HepG2 (cell line): Measurements from ENCODE around the gene VTI1B. TPM values are rescaled to one million over a fixed set of nuclear protein-coding genes. Genes with fewer than 3 reads are reported as not detected.

Experiments used
- AKAP8 ChIP-seq: sonication (generic); formaldehyde crosslinking; IDR thresholded peaks from 2 replicates; pipeline ENCODE4 v1.5.1; 2020; ENCODE audit warnings: mild to moderate bottlenecking, missing genetic modification reagents
- ARID5B ChIP-seq: IDR thresholded peaks from 2 replicates; pipeline ENCODE4 v1.4.0; 2020; ENCODE audit warnings: mild to moderate bottlenecking, missing genetic modification reagents
- BATF2 ChIP-seq: sonication (generic); formaldehyde crosslinking; IDR thresholded peaks from 2 replicates; pipeline ENCODE4 v1.8.0; 2022; ENCODE audit warnings: mild to moderate bottlenecking, missing genetic modification reagents, moderate library complexity
- CREM ChIP-seq, 2 experiments: sonication (generic) in 1 of 2; formaldehyde crosslinking in 1 of 2; IDR thresholded peaks; 2 replicates each; pipeline versions ENCODE4 v1.4.0 to v1.6.1; 2016 to 2020; ENCODE audit warnings: antibody characterized with exemption in 1 of 2, mild to moderate bottlenecking in 1 of 2, missing genetic modification reagents in 1 of 2
- HMGXB4 ChIP-seq, 2 experiments: sonication (generic) in 1 of 2; formaldehyde crosslinking in 1 of 2; IDR thresholded peaks; 2 replicates each; pipeline versions ENCODE4 v1.4.0 to v1.6.1; 2018 to 2020; ENCODE audit warnings: missing genetic modification reagents in 2 of 2, borderline replicate concordance in 1 of 2, low read depth in 1 of 2, mild to moderate bottlenecking in 1 of 2, missing biosample characterization in 1 of 2
- JDP2 ChIP-seq: sonication (generic); formaldehyde crosslinking; IDR thresholded peaks from 2 replicates; pipeline ENCODE4 v1.8.1; 2022; ENCODE audit warnings: missing genetic modification reagents, borderline replicate concordance
- MATR3 ChIP-seq: sonication (generic); formaldehyde crosslinking; IDR thresholded peaks from 2 replicates; pipeline ENCODE4 v1.4.0; 2020; ENCODE audit warnings: missing genetic modification reagents
- MIXL1 ChIP-seq: IDR thresholded peaks from 2 replicates; pipeline ENCODE4 v1.6.1; 2016
- MLLT10 ChIP-seq: sonication (generic); formaldehyde crosslinking; IDR thresholded peaks from 2 replicates; pipeline ENCODE4 v1.4.0; 2020; ENCODE audit warnings: missing genetic modification reagents
- MXD1 ChIP-seq: sonication (generic); formaldehyde crosslinking; IDR thresholded peaks from 2 replicates; pipeline ENCODE4 v1.4.0; 2020; ENCODE audit warnings: mild to moderate bottlenecking, missing genetic modification reagents
- MYC ChIP-seq: sonication (generic); formaldehyde crosslinking; IDR thresholded peaks from 2 replicates; pipeline ENCODE4 v1.9.0; 2021; ENCODE audit warnings: missing genetic modification reagents, borderline replicate concordance
- NBN ChIP-seq: fragments of 450-650 bp; conservative IDR thresholded peaks from 2 replicates; pipeline ENCODE4 v1.6.1; 2017
- NFIC ChIP-seq: IDR thresholded peaks from 2 replicates; pipeline ENCODE4 v1.6.1; 2012; ENCODE audit warnings: mild to moderate bottlenecking, low read length, inconsistent platforms
- SATB2 ChIP-seq: sonication (generic); formaldehyde crosslinking; IDR thresholded peaks from 2 replicates; pipeline ENCODE4 v1.5.0; 2020; ENCODE audit warnings: missing genetic modification reagents
- SKI ChIP-seq: fragments of 450-650 bp; IDR thresholded peaks from one replicate; pipeline ENCODE4 v1.6.1; 2018; ENCODE audit warnings: mild to moderate bottlenecking; ENCODE audit not compliant: partially characterized antibody
- SUZ12 ChIP-seq: fragments of 150-350 bp; IDR thresholded peaks from 2 replicates; pipeline ENCODE4 v1.6.1; 2014; ENCODE audit warnings: low read depth, low read length
- ZEB1 ChIP-seq: IDR thresholded peaks from 2 replicates; pipeline ENCODE4 v1.6.1; 2012; ENCODE audit warnings: mild to moderate bottlenecking, low read depth, inconsistent platforms; ENCODE audit not compliant: insufficient replicate concordance
- ZFP62 ChIP-seq: sonication (generic); formaldehyde crosslinking; IDR thresholded peaks from 2 replicates; pipeline ENCODE4 v1.4.0; 2020; ENCODE audit warnings: missing genetic modification reagents
- ZNF12 ChIP-seq: sonication (generic); formaldehyde crosslinking; IDR thresholded peaks from 2 replicates; pipeline ENCODE4 v1.5.0; 2020; ENCODE audit warnings: missing genetic modification reagents
- ZNF18 ChIP-seq: sonication (generic); formaldehyde crosslinking; IDR thresholded peaks from 2 replicates; pipeline ENCODE4 v1.8.0; 2022; ENCODE audit warnings: mild to moderate bottlenecking, missing genetic modification reagents; ENCODE audit not compliant: insufficient replicate concordance
- ZNF382 ChIP-seq: sonication (generic); formaldehyde crosslinking; IDR thresholded peaks from 2 replicates; pipeline ENCODE4 v1.5.0; 2020; ENCODE audit warnings: missing genetic modification reagents, mild to moderate bottlenecking, borderline replicate concordance
- ZNF441 ChIP-seq: sonication (generic); formaldehyde crosslinking; IDR thresholded peaks from 2 replicates; pipeline ENCODE4 v1.7.0; 2021; ENCODE audit warnings: missing genetic modification reagents, borderline replicate concordance
- polyA plus RNA-seq, 8 experiments: library from polyadenylated mRNA; depleted of rRNA in 3 of 8; stranded (reverse) in 7 of 8; unstranded in 1 of 8; fragments of >200 nt; fragmentation: Illumina TruSeq in 4 of 8; extraction: Trizol in 4 of 8; gene quantifications; 2 replicates each; pipeline versions ENCODE4 v1.2.1 to v1.2.3, GENCODE V29; 2011 to 2016; ENCODE audit warnings: low read depth in 4 of 8, missing spikeins in 1 of 8, mixed read lengths in 1 of 8; ENCODE audit not compliant: insufficient read depth in 1 of 8
- total RNA-seq, 5 experiments: library from RNA; depleted of rRNA; stranded (reverse); fragments of >200 nt; fragmentation: Illumina TruSeq; extraction: Trizol; gene quantifications; 2 replicates each; pipeline ENCODE4 v1.2.3, GENCODE V29; 2016; ENCODE audit warnings: low read depth in 1 of 5

VTI1B gene
- total and polyA plus RNA-seq, 2 of the 13 experiments (the other 11 are each of a cell fraction or from before 2014, with no cell fraction given): 39.0 to 103 TPM

- no peak for TF ChIP-seq NBN
- no peak for TF ChIP-seq ZNF382 (CRISPR knock-in tag)
- peak; percentile 35; the same call in 1 of the 2 replicates for TF ChIP-seq CREM (IDR thresholded peaks at IDR 0.05)
- TF ChIP-seq CREM (CRISPR knock-in tag; IDR thresholded peaks at IDR 0.05): no peak
- TF ChIP-seq AKAP8 (CRISPR knock-in tag): no peak
- 0 out of 2 replicates have a peak, but pooled peaks have one; percentile 48 for TF ChIP-seq SATB2 (CRISPR knock-in tag)
- TF ChIP-seq NFIC: no peak
- no peak for TF ChIP-seq JDP2
- 0 out of 4 replicates have a peak, but pooled peaks of 1 of the 2 experiments have one; percentile 39 for TF ChIP-seq HMGXB4 (CRISPR knock-in tag; IDR thresholded peaks at IDR 0.05; ENCODE audit: borderline replicate concordance in 1 of 2, low read depth in 1 of 2)
- peak; percentile 36; the same call in 1 of the 2 replicates for TF ChIP-seq MYC (CRISPR knock-in tag)
- TF ChIP-seq ARID5B (CRISPR knock-in tag): peak; percentile 41; the same call in 1 of the 2 replicates
- no peak for TF ChIP-seq MXD1 (CRISPR knock-in tag)
- no peak for TF ChIP-seq ZNF18 (CRISPR knock-in tag)
- TF ChIP-seq MLLT10 (CRISPR knock-in tag): no peak
- no peak for TF ChIP-seq ZNF12 (CRISPR knock-in tag)
- TF ChIP-seq MATR3 (CRISPR knock-in tag): no peak
- no peak for TF ChIP-seq ZEB1
- no peak for TF ChIP-seq ZNF441 (CRISPR knock-in tag)
- no peak for TF ChIP-seq SKI
- TF ChIP-seq BATF2 (CRISPR knock-in tag): no peak
- TF ChIP-seq SUZ12: no peak
- TF ChIP-seq MIXL1 (CRISPR knock-in tag): 0 out of 2 replicates have a peak, but pooled peaks have one; percentile 19
- TF ChIP-seq ZFP62 (CRISPR knock-in tag): no peak
These were observed 20.5 kb upstream of the VTI1B start (continued) for GRCh38 chr14:67694791-67695393.
